HG02571 (cell line): ENCODE results near the gene CLIP2.

ENCODE experiments used
- ATAC-seq: cut with Tn5 transposase; IDR thresholded peaks from one replicate; pipeline ENCODE4 v1.9.1; 2021; ENCODE audit warnings: mild to moderate bottlenecking, moderate library complexity; ENCODE audit not compliant: unreplicated experiment

The CLIP2 gene

GRCh38 chr7:74269757-74270277 lies 19.4 kb upstream of the CLIP2 start:
- no peak for ATAC-seq

DNA sequence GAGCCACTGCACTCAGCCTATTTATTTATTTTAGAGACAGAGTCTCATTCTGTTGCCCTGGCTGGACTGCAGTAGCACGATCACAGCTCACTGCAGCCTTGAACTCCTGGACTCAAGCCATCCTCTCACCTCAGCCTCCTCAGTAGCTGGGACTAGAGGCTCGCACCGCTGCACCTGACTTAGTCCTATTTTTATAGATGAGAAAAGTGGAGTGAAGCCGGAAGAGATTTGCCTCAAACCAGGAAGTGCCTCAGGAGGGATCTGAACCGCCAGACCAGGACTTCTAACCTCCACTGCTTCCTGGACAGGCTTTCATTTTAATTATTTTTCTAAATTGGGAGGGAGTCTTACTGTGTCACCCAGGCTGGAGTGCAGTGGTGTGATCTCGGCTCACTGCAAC lies 17.5 kb upstream of the CLIP2 start:
- ATAC-seq, result no peak

DNA sequence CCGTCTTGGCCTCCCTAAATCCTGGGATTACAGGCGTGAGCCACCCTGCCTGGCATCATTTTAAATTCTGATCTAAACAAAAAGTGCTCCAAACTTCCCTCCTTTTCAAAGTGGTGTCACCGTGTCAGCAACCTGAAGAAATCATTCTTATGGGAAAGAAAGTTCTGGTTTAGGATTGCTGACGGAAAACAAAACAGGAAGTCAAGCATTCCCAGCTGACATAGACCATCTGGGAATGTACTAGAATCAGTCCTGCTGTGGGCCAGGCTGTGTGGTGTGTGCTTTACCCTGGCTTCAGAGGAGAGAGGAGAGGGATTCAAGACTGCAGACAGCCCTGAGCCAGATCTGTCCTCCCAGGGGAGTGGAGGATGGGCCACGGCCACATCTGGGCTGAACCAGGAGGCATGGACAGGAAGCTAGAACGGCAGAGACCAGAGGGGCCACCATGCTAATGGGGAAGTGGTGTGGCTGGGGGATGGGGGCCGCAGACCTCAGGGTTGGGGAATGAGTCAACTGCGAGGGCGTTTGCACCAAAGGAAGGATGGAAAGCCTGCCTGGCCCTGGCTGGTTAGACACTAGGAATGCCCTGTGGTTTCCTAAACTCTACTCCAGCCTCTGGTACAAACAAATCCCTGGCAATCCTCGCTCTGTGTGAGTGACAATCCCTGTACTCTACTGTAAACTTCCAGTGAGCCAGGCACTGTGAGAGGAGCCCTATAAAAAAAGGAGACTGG lies 16.7 kb upstream of the CLIP2 start:
- ATAC-seq, result peak; percentile 73

GRCh38 chr7:74275401-74275881 lies 13.8 kb upstream of the CLIP2 start:
- ATAC-seq, result no peak

DNA sequence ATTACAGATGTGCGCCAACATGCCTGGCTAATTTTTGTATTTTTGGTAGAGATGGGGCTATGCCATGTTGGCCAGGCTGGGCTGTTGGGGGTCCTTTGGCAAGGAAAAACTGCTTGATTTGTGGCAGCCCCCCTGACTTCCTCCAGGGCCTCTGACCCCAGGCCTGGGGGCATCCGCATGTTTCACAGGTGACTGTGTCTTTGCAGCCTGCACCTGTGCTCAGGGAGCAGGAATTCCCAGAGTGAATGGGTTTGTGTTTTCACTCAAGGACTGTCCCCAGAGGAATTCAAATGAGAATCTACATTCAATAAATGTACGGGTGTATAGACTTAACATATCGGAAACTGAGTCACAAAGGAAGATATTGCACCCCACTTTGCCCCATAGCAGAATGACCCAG lies 11.6 kb upstream of the CLIP2 start:
- ATAC-seq, result no peak

DNA sequence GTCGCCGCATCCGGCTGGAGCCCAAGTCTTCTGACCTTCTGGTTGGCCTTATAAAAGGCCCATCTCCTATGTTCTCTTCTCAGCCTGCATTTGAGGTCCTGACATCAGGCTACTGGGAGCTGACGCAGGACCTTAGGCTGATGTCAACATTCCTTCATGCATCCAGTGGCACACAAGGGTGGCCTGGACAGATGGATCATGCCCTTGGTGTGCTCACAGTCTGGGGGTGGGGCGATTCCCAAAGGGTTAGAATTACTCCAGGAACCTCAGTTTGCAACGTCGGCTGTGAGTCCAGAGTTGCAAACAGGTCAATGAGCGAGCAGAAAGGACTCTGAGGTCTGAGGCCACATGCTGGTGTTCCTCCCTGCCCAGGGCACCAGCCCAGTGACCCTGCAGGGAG lies 8.2 kb upstream of the CLIP2 start:
- no peak for ATAC-seq

- no peak for ATAC-seq
Measured at GRCh38 chr7:74282748-74283459, 6.3 kb upstream of the CLIP2 start.

DNA sequence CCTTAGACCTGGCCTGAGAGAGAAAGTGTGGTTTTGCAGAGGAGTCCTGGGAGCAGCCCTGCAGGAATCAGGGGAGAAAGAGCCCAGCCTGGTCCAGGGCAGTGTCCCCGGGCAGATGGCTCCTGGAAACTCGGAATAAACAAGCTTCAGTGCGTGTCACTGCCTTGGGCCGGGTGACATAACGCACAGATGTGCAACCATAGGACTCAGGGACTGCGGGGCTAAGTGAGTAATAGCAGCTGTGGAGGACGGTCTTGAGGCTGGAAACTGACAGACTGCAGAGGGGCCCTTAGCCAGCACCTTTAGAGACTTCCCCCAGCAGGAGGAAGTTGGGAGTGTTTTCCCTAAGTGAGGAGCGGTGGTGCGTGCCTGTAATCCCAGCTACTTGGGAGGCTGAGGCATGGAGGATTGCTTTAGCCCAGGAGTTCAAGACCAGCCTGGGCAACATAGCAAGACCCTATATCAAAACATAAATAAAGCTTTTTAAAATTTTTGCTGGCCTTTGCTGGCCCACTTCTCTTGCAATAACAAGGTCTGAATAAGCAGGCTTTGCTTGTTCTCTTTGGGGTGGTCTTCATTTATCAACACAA lies 5.3 kb upstream of the CLIP2 start:
- no peak for ATAC-seq

DNA sequence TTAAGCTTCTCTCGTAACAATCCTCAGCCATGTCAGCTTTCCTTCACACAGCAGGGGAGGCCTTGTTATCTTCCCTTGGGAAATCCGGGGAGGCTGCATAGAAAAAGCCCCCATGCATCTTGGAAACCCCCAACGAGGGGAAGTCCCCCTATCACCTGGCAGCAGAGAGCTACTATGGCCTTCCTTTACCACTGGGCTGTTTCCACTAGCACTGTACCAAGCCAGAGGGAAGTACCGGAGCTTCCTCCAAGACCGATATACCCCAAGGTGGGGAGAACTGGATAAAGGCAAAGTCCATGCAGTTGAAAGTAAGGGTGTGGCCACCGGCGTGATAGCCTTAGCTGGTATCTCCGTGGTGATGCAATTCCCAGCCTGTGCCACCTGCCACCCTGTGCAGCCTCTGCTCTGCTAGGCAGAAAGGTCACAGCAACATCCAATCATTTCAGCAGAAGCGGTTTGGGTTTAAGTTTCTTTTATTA lies 4.4 kb upstream of the CLIP2 start:
- ATAC-seq, result no peak

DNA sequence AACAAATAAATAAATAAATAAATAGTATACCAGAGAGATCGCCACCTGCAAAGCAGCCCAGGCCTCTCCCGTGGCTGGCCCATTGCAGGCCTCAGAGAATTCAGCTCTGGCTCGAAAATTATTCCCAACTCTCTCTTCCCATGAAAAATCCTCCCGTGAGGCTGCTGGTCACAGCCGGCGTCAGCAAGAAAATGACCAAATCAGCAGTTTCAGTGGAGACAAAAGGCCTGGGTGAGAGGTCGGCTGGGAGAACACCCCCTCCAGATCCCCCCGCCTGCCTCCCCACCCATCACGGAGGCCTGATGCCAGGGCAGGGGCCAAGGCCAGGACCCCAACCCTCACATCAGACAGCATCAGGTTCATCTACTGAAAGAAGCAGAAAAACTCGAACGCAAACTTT lies 3.1 kb upstream of the CLIP2 start:
- no peak for ATAC-seq

DNA sequence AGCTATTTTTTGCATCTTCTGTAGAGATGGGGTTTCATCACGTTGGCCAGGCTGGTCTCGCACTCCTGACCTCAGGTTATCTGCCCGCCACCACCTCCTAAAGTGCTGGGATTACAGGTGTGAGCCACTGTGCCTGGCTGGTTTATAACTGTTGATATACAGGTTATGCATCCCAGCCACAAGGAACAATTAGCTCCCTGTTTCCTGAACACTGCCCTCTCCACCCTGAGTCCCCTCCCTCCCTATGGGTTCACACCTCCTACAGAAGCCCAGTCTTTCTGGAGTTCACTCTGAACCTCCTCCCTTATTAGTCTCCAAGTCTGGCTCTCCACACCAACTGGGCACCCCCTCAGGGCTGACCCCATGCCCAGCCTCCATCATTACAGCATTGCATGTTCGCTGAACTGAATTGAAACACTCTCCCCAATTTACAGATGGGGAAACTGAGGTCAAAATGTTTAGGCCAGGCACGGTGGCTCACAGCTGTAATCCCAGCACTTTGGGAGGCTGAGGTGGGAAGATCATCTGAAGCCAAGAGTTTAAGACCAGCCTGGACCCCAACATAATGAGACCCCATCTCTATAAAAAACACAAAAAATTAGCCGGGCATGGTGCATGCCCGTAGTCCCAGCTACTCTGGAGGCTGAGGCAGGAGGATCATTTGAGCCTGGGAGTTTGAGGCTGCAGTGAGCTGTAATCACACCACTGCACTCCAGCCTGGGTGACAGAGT lies 1.7 kb upstream of the CLIP2 start:
- no peak for ATAC-seq

DNA sequence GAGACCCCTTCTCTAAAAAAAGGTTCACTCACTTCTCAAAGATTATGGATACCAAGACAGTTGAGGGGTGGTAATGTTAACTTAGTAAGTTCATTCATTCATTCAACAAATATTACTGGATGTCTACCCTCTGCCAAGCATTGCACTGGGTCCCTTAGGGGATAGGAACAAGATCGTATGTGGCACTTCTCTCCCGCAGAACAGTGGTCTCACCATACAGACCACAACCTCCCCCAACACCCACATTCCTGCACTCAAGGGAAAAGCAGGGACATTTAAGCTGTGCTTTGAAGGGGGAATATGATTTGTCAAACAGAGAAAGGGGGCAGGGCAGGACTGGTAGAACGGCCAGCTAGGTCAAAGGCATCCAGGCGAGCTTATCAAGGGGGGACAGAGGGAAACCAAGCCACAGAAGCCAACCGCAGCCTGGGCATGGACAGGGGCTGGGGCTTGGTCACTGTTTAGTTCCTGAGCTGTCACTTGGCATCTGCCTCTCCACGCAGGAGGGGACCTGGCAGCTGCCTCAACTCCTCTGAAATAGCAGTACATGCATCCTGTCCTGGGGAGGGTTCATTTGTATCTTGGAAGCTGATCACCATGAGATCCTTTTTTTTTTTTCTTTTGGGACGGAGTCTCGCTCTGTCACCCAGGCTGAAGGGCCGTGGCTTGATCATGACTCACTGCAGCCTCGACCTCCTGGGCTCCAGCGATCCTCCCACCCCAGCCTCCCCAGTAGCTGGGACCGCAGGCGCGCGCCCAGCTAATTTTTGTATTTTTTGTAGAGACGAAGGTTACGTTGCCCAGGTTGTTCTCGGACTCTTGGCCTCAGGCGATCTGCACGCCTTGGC lies 949 bp upstream of the CLIP2 start:
- ATAC-seq, result no peak

DNA sequence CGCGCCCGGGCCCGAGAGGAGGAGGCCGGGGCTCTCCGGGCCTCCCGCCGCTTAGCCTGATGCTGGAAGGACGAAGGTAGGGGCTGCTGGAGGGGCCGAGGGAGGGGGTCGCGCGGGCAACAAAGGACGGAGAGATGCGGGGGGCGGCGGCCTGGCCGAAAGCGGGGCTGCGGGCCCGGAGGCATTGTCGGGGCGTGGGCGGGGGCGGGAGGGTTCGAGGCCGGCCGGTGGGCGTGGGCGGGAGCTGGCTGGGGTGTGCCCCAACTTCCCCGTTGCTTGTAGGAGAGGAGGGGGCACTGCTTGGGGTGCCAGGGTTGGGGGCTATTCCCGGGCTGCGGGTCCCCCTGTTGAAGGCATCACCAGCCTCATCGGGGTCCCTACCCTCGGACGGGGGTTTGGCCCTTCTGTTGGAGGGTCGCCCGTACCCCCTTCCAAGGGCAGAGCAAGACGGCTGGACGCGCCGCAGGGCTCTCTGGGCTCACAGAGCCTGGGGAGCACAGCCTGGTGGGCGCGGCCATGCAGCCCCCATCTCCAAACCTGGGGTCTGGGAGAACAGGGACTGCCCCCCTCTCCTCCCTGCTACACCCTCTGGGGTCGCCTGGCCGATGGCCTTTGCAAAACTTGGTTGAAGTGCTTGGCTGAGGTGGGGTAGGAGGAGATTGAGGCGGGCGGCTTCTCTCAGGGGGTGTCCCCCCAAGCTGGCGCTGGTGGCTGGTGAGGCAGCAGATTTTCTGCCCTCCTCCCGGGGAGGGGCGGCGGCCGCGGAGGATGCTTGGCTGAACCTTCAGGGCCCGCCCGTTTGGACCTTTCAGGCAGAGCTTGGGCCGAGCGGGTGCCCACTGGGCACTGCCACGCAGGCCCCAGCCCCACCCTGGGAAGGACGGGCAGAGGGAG lies 699 bp downstream of the CLIP2 start:
- ATAC-seq, result no peak

DNA sequence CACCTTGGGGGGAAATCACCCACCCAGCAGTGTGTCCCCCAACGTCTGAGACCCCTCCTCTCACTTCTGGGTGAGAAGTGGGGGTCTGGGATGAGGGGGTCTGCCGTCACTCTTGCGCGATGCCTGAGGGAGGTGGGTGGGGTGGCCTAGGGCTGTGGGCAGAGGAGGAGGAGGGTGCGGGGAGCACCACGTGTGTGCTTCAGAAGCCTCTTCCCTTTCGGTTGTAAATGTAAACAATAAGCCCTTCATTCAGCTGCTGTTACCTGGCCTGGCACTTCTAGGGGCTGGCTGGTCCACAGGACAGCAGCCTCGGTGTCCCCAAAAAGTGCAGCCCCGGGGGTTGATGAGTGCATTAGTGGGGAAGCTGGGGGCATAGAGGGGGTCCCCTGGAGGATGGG lies 1.3 kb downstream of the CLIP2 start:
- no peak for ATAC-seq

DNA sequence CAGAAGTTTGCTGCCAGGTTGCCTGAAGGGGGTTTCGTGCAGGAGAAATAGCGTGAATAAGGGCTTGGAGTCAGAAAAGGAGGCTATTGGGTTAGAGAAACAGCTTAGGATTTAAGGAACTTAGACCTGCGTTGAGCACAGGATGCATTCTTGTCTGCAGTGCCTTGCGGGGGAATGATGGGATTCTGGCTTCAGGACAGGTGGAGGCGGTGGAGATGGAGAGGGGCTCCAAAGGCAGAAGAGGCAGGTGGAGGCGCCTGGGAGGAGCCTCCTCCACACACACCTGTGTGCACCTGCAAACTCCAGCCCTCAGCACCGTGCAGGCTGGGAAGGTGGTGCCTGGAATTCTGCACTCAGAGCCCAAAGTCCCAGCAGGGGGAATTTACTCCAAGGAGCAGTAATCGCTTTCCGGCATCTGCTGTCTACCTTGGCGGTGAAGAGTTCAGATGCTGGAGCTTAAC lies 1.8 kb downstream of the CLIP2 start:
- ATAC-seq, result no peak

DNA sequence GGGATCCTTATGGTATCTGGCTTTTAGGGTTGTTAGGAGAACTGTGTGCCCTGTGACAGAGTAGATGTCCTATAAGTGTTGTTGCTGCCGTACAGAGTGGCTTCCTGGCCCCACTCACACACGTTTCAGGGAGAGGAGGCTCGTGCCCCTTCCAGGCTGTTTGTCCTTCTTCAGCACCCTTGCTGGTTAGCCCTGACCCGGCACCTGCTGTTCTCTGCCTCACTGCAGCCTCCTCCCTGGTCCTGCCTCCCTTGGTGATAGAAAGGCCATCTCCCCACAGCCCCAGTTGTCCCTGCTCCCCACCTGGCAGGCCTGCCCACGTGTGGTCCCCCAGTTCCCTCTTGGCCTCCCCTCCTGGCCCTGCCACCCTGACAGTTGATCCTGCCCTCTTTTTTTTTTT lies 2.3 kb downstream of the CLIP2 start:
- ATAC-seq, result no peak

GRCh38 chr7:74292757-74293576 lies 3.8 kb downstream of the CLIP2 start:
- ATAC-seq, result no peak

- ATAC-seq, result no peak
Measured at GRCh38 chr7:74293577-74293908, 4.3 kb downstream of the CLIP2 start.
